Measurements from ENCODE around the gene PLBD1.

Gene PLBD1

GRCh38 chr12:14591719-14592118 lies 24.0 kb upstream of the PLBD1 start:
- no peak for DNase-seq
- no CpG with 5 or more reads among the region's 1 CpG for WGBS (ENCODE audit: extremely low coverage, insufficient coverage, low lambda C conversion rate)

GRCh38 chr12:14589169-14590004 lies 21.7 kb upstream of the PLBD1 start:
- no peak overlapping the region for H3K18ac ChIP-seq (ENCODE audit: low read length)
- H2BK120ac ChIP-seq (ENCODE audit: low read depth, low read length), result no peak overlapping the region
- no peak for DNase-seq
- no peaks in the 10 kb centered on the region for H3K79me1 ChIP-seq (ENCODE audit: low read length)
- H3K4me2 ChIP-seq (ENCODE audit: low read length), result no peak overlapping the region
- H3K23ac ChIP-seq (ENCODE audit: low read length), result no peak overlapping the region
- H3K27me3 ChIP-seq (ENCODE audit: insufficient read depth, low read length, poor library complexity), result no peaks in the 10 kb centered on the region
- H2AK5ac ChIP-seq (ENCODE audit: low read length), result no peak overlapping the region
- H3K27ac ChIP-seq (ENCODE audit: low read depth, low read length), result no peak overlapping the region
- H4K8ac ChIP-seq (ENCODE audit: low read depth, low read length), result no peak overlapping the region
- H4K5ac ChIP-seq (ENCODE audit: low read length), result no peak overlapping the region
- H2BK5ac ChIP-seq (ENCODE audit: low read length), result no peak overlapping the region
- no peak overlapping the region for H3K4ac ChIP-seq (ENCODE audit: low read depth, low read length)
- no peaks in the 10 kb centered on the region for H3K36me3 ChIP-seq (ENCODE audit: control insufficient read depth, insufficient read depth, low read length)
- no peaks in the 10 kb centered on the region for H3K79me2 ChIP-seq (ENCODE audit: control insufficient read depth, insufficient read depth, low read length)
- WGBS (ENCODE audit: extremely low coverage, insufficient coverage, low lambda C conversion rate), result no CpG with 5 or more reads among the region's 18 CpGs
- H2BK15ac ChIP-seq (replicated peaks; ENCODE audit: low read depth), result no peak overlapping the region
- no peaks in the 10 kb centered on the region for H3K4me1 ChIP-seq (ENCODE audit: control insufficient read depth, low read depth, low read length)
- no peak overlapping the region for H3K4me3 ChIP-seq (ENCODE audit: low read length)
- H3K56ac ChIP-seq (ENCODE audit: low read length), result no peak overlapping the region
- H3K9ac ChIP-seq (ENCODE audit: low read length), result no peak overlapping the region

More at GRCh38 chr12:14591719-14592118, 24.0 kb upstream of the PLBD1 start:
- Histone ChIP-seq H3K18ac (ENCODE audit: low read length) (no peak overlapping the region), H3K79me2 (ENCODE audit: control insufficient read depth, insufficient read depth, low read length) (no peaks in the 10 kb centered on the region), H3K27ac (ENCODE audit: low read depth, low read length) (no peak overlapping the region), H3K56ac (ENCODE audit: low read length) (no peak overlapping the region), H3K4me3 (ENCODE audit: low read length) (no peak overlapping the region), H3K9ac (ENCODE audit: low read length) (no peak overlapping the region), H3K23ac (ENCODE audit: low read length) (no peak overlapping the region), H3K4ac (ENCODE audit: low read depth, low read length) (no peak overlapping the region), H3K79me1 (ENCODE audit: low read length) (no peaks in the 10 kb centered on the region), H2BK120ac (ENCODE audit: low read depth, low read length) (no peak overlapping the region), H2BK15ac (replicated peaks; ENCODE audit: low read depth) (no peak overlapping the region), H3K36me3 (ENCODE audit: control insufficient read depth, insufficient read depth, low read length) (no peaks in the 10 kb centered on the region), H4K8ac (ENCODE audit: low read depth, low read length) (no peak overlapping the region), H2AK5ac (ENCODE audit: low read length) (no peak overlapping the region), H2BK5ac (ENCODE audit: low read length) (no peak overlapping the region), H3K4me2 (ENCODE audit: low read length) (no peak overlapping the region), H4K5ac (ENCODE audit: low read length) (no peak overlapping the region), H3K27me3 (ENCODE audit: insufficient read depth, low read length, poor library complexity) (no peaks in the 10 kb centered on the region), H3K4me1 (ENCODE audit: control insufficient read depth, low read depth, low read length) (no peaks in the 10 kb centered on the region)

DNA sequence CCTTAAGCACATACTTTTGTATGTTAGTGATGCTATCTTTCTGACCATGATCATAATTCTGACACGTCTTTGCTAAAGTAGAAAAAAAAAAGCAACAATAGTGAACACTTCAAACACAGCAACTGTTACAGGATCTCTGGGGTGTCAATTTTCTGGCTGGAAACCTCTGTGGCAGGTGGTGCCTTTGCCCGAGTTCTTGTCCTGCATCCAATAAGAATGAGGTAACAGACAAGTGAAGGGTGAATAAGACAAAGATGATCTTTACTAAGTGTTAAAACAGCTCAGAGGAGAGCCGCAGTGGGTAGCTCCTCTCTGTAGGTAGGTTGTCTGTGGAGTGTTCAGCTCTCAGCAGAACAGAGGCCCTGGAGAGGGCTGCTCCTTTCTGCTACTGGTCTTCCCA lies 20.9 kb upstream of the PLBD1 start:
- H3K56ac ChIP-seq (ENCODE audit: low read length), result no peak overlapping the region
- H3K27me3 ChIP-seq (ENCODE audit: insufficient read depth, low read length, poor library complexity), result no peaks in the 10 kb centered on the region
- H3K27ac ChIP-seq (ENCODE audit: low read depth, low read length), result no peak overlapping the region
- H4K8ac ChIP-seq (ENCODE audit: low read depth, low read length), result no peak overlapping the region
- H3K4me3 ChIP-seq (ENCODE audit: low read length), result no peak overlapping the region
- H3K9ac ChIP-seq (ENCODE audit: low read length), result no peak overlapping the region
- H3K79me2 ChIP-seq (ENCODE audit: control insufficient read depth, insufficient read depth, low read length), result no peaks in the 10 kb centered on the region
- no peaks in the 10 kb centered on the region for H3K4me1 ChIP-seq (ENCODE audit: control insufficient read depth, low read depth, low read length)
- H3K79me1 ChIP-seq (ENCODE audit: low read length), result no peaks in the 10 kb centered on the region
- no peak overlapping the region for H2BK5ac ChIP-seq (ENCODE audit: low read length)
- no CpG with 5 or more reads among the region's 3 CpGs for WGBS (ENCODE audit: extremely low coverage, insufficient coverage, low lambda C conversion rate)
- no peak overlapping the region for H2AK5ac ChIP-seq (ENCODE audit: low read length)
- no peak overlapping the region for H4K5ac ChIP-seq (ENCODE audit: low read length)
- H3K4ac ChIP-seq (ENCODE audit: low read depth, low read length), result no peak overlapping the region
- no peak overlapping the region for H2BK120ac ChIP-seq (ENCODE audit: low read depth, low read length)
- H3K23ac ChIP-seq (ENCODE audit: low read length), result no peak overlapping the region
- H2BK15ac ChIP-seq (replicated peaks; ENCODE audit: low read depth), result no peak overlapping the region
- H3K18ac ChIP-seq (ENCODE audit: low read length), result no peak overlapping the region
- no peak for DNase-seq
- no peaks in the 10 kb centered on the region for H3K36me3 ChIP-seq (ENCODE audit: control insufficient read depth, insufficient read depth, low read length)
- H3K4me2 ChIP-seq (ENCODE audit: low read length), result no peak overlapping the region

DNA sequence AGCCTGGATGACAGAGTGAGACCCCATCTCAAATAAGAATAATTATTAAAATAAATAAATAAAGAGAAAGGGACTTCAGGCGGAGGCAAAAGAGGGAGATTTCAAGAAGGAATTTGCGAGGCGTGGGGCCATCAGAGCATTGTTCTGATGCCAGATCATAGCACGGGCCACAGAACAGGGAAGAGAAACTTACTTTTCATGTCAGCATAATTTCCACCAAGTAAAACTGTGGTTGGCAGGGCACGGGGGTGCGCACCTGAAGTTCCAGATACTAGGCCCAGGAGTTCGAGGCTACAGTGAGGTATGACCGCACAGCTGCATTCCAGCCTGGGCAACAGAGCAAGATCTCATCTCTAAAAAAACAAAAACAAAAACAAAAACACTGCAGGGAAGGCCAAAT lies 11.0 kb upstream of the PLBD1 start:
- no peaks in the 10 kb centered on the region for H3K4me1 ChIP-seq (ENCODE audit: control insufficient read depth, low read depth, low read length)
- no peaks in the 10 kb centered on the region for H3K36me3 ChIP-seq (ENCODE audit: control insufficient read depth, insufficient read depth, low read length)
- no peak overlapping the region for H3K4me3 ChIP-seq (ENCODE audit: low read length)
- H3K4me2 ChIP-seq (ENCODE audit: low read length), result no peak overlapping the region
- no peak overlapping the region for H2AK5ac ChIP-seq (ENCODE audit: low read length)
- no peak overlapping the region for H4K8ac ChIP-seq (ENCODE audit: low read depth, low read length)
- no peak for DNase-seq
- no peaks in the 10 kb centered on the region for H3K79me1 ChIP-seq (ENCODE audit: low read length)
- H2BK15ac ChIP-seq (replicated peaks; ENCODE audit: low read depth), result no peak overlapping the region
- H3K79me2 ChIP-seq (ENCODE audit: control insufficient read depth, insufficient read depth, low read length), result no peaks in the 10 kb centered on the region
- no peak overlapping the region for H2BK120ac ChIP-seq (ENCODE audit: low read depth, low read length)
- H3K27me3 ChIP-seq (ENCODE audit: insufficient read depth, low read length, poor library complexity), result no peaks in the 10 kb centered on the region
- WGBS (ENCODE audit: extremely low coverage, insufficient coverage, low lambda C conversion rate), result no CpG with 5 or more reads among the region's 8 CpGs
- no peak overlapping the region for H4K5ac ChIP-seq (ENCODE audit: low read length)
- H3K18ac ChIP-seq (ENCODE audit: low read length), result no peak overlapping the region
- H2BK5ac ChIP-seq (ENCODE audit: low read length), result no peak overlapping the region
- no peak overlapping the region for H3K56ac ChIP-seq (ENCODE audit: low read length)
- H3K4ac ChIP-seq (ENCODE audit: low read depth, low read length), result no peak overlapping the region
- no peak overlapping the region for H3K9ac ChIP-seq (ENCODE audit: low read length)
- H3K27ac ChIP-seq (ENCODE audit: low read depth, low read length), result no peak overlapping the region
- no peak overlapping the region for H3K23ac ChIP-seq (ENCODE audit: low read length)

DNA sequence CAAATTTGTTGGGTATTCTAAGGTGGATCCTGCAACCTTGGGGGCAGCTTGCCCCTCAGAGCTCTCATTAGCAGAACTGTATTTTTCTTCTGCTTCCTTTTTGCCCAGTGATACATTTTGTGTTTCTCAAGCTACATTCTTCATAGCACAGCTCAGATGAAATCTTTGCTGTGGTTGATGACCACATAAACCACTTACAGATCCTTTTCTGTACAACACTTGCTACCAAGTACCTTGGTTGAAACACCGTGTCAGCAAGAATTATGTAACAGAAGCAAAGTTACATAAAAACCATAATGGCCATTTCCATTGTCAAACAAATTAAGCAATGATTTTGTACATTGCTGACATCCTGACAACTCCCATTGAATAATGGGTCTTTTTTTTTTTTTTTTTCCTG lies 9.7 kb upstream of the PLBD1 start:
- H3K4me1 ChIP-seq (ENCODE audit: control insufficient read depth, low read depth, low read length), result no peaks in the 10 kb centered on the region
- H2BK5ac ChIP-seq (ENCODE audit: low read length), result no peak overlapping the region
- no CpG with 5 or more reads among the region's 1 CpG for WGBS (ENCODE audit: extremely low coverage, insufficient coverage, low lambda C conversion rate)

GRCh38 chr12:14576896-14577295 lies 9.2 kb upstream of the PLBD1 start:
- Histone ChIP-seq H3K79me1 (ENCODE audit: low read length) (no peaks in the 10 kb centered on the region), H2BK120ac (ENCODE audit: low read depth, low read length) (no peak overlapping the region), H2AK5ac (ENCODE audit: low read length) (no peak overlapping the region), H3K27ac (ENCODE audit: low read depth, low read length) (no peak overlapping the region), H2BK15ac (replicated peaks; ENCODE audit: low read depth) (no peak overlapping the region), H3K4me2 (ENCODE audit: low read length) (no peak overlapping the region), H3K36me3 (ENCODE audit: control insufficient read depth, insufficient read depth, low read length) (no peaks in the 10 kb centered on the region), H3K18ac (ENCODE audit: low read length) (no peak overlapping the region), H3K9ac (ENCODE audit: low read length) (no peak overlapping the region), H3K27me3 (ENCODE audit: insufficient read depth, low read length, poor library complexity) (no peaks in the 10 kb centered on the region), H4K5ac (ENCODE audit: low read length) (no peak overlapping the region), H3K4me3 (ENCODE audit: low read length) (no peak overlapping the region), H3K4ac (ENCODE audit: low read depth, low read length) (no peak overlapping the region), H2BK5ac (ENCODE audit: low read length) (no peak overlapping the region), H3K56ac (ENCODE audit: low read length) (no peak overlapping the region), H3K4me1 (ENCODE audit: control insufficient read depth, low read depth, low read length) (no peaks in the 10 kb centered on the region), H4K8ac (ENCODE audit: low read depth, low read length) (no peak overlapping the region), H3K23ac (ENCODE audit: low read length) (no peak overlapping the region), H3K79me2 (ENCODE audit: control insufficient read depth, insufficient read depth, low read length) (no peaks in the 10 kb centered on the region)
- WGBS (ENCODE audit: extremely low coverage, insufficient coverage, low lambda C conversion rate), result no CpG with 5 or more reads among the region's 8 CpGs
- DNase-seq, result no peak

More for the DNA sequence above, 9.7 kb upstream of the PLBD1 start:
- Histone ChIP-seq H3K36me3 (ENCODE audit: control insufficient read depth, insufficient read depth, low read length) (no peaks in the 10 kb centered on the region), H3K79me1 (ENCODE audit: low read length) (no peaks in the 10 kb centered on the region), H3K27ac (ENCODE audit: low read depth, low read length) (no peak overlapping the region), H3K56ac (ENCODE audit: low read length) (no peak overlapping the region), H3K4me2 (ENCODE audit: low read length) (no peak overlapping the region), H3K18ac (ENCODE audit: low read length) (no peak overlapping the region), H3K9ac (ENCODE audit: low read length) (no peak overlapping the region), H3K4ac (ENCODE audit: low read depth, low read length) (no peak overlapping the region), H3K27me3 (ENCODE audit: insufficient read depth, low read length, poor library complexity) (no peaks in the 10 kb centered on the region), H3K23ac (ENCODE audit: low read length) (no peak overlapping the region), H2BK15ac (replicated peaks; ENCODE audit: low read depth) (no peak overlapping the region), H4K8ac (ENCODE audit: low read depth, low read length) (no peak overlapping the region), H2BK120ac (ENCODE audit: low read depth, low read length) (no peak overlapping the region), H4K5ac (ENCODE audit: low read length) (no peak overlapping the region), H3K79me2 (ENCODE audit: control insufficient read depth, insufficient read depth, low read length) (no peaks in the 10 kb centered on the region), H2AK5ac (ENCODE audit: low read length) (no peak overlapping the region), H3K4me3 (ENCODE audit: low read length) (no peak overlapping the region)
- DNase-seq, result no peak
